Left cardiac atrium (tissue), 4 donors: Measurements from ENCODE around the gene PCDHA3. TPM values are rescaled to one million over a fixed set of nuclear protein-coding genes. Genes with fewer than 3 reads are reported as not detected.
"Not testable (repeated sequence)": the region's sequence is repeated elsewhere in the genome, so short reads cannot be mapped to it uniquely, and the experiment has no call there.

ENCODE experiments used
- ATAC-seq, 2 donors: fragments of 200-7000 bp; cut with Tn5 transposase; one replicate each; pipeline ENCODE4 v1.9.1; 2020; ENCODE audit warnings: mild to moderate bottlenecking in 2 of 2, moderate library complexity in 2 of 2
- DNase-seq: peaks from one replicate; pipeline ENCODE4 v3.0.0-alpha.2; 2020
- intact Hi-C, 2 donors: fragments of 100-400 bp; cut with DNase I; formaldehyde crosslinking; loops; one replicate each; pipeline versions ENCODE4 v1.14.1 to v1.15.1; 2022 to 2023
- long read RNA-seq: library from polyadenylated mRNA; unstranded; transcript quantifications from one replicate; pipeline ENCODE4 v2.0.0, GENCODE V29; 2021
- total RNA-seq, 2 donors: library from RNA; stranded (reverse); fragmentation: NEBNext Ultra II Directional; extraction: Animal tissue kit (Norgen Biotek cat#: 25700); gene quantifications; one replicate each; pipeline ENCODE4 v1.2.1, GENCODE V29; 2021
- donor health status: DM: no; HTN: yes; CAD: no.
- donor health status: DM: no; HTN: yes; CAD: no; lungs with severe emphysema.
- donor health status: DM: yes; HTN: yes; CAD: no.
- donor health status: Dilated cardiomyopathy.

Gene PCDHA3
- total RNA-seq, result under 1 TPM; 0.06 to 0.44 TPM
- long read RNA-seq, result 0 reads

- ATAC-seq, result no peak
- intact Hi-C loops, result no loop called here
- no peak for DNase-seq
These were observed at the start of gene PCDHA3 for GRCh38 chr5:140800816-140801493. PCDHA3 (plus strand) TSS chr5:140801057.

GRCh38 chr5:140753561-140753960, 47.3 kb upstream of the PCDHA3 start:
- intact Hi-C loops, result no loop called here
- ATAC-seq (no peak), DNase-seq (no peak)

- intact Hi-C loops, result no loop called here
- ATAC-seq (no peak), DNase-seq (no peak)
These were observed 36.5 kb upstream of the PCDHA3 start for GRCh38 chr5:140764177-140764973.

- ATAC-seq, result no peak
- intact Hi-C loops, result no loop called here
- DNase-seq, result no peak
These were observed 33.4 kb upstream of the PCDHA3 start for GRCh38 chr5:140767444-140767843.

- DNase-seq (no peak), ATAC-seq (no peak)
- intact Hi-C loops, result no loop called here
These were observed 20.3 kb upstream of the PCDHA3 start for GRCh38 chr5:140780512-140780911.

- no peak for ATAC-seq
- no peak for DNase-seq
- intact Hi-C loops, result no loop called here
These were observed 14.8 kb upstream of the PCDHA3 start, which contains the start of gene PCDHA1 for GRCh38 chr5:140785905-140786686. PCDHA1 (plus strand) TSS chr5:140786140.

GRCh38 chr5:140787422-140787821, 13.4 kb upstream of the PCDHA3 start:
- ATAC-seq, DNase-seq, intact Hi-C loops: not testable (repeated sequence)

- intact Hi-C loops, ATAC-seq, DNase-seq: not testable (repeated sequence)
These were observed 12.9 kb upstream of the PCDHA3 start for GRCh38 chr5:140787849-140788504.

GRCh38 chr5:140791089-140791488, 9.8 kb upstream of the PCDHA3 start:
- ATAC-seq, result no peak
- intact Hi-C loops, result no loop called here
- DNase-seq, result no peak

GRCh38 chr5:140794595-140795258, 6.1 kb upstream of the PCDHA3 start, which contains the start of gene PCDHA2:
PCDHA2 (plus strand) TSS chr5:140794852.
- intact Hi-C loops, result no loop called here
- no peak for ATAC-seq
- DNase-seq, result no peak

- DNase-seq, result no peak
- ATAC-seq, result no peak
- intact Hi-C loops, result no loop called here
These were observed 5.6 kb upstream of the PCDHA3 start for GRCh38 chr5:140795259-140795641.

- ATAC-seq, intact Hi-C loops, DNase-seq: not testable (repeated sequence)
These were observed 4.7 kb upstream of the PCDHA3 start for GRCh38 chr5:140796072-140796717.

GRCh38 chr5:140796718-140797095, 4.2 kb upstream of the PCDHA3 start:
- no peak for DNase-seq
- no peak for ATAC-seq
- intact Hi-C loops, result no loop called here

GRCh38 chr5:140801494-140801841, 611 bp downstream of the PCDHA3 start:
- intact Hi-C loops, result no loop called here
- no peak for DNase-seq
- no peak for ATAC-seq

- ATAC-seq, DNase-seq, intact Hi-C loops: not testable (repeated sequence)
These were observed 1.5 kb downstream of the PCDHA3 start for GRCh38 chr5:140802381-140802780.

GRCh38 chr5:140802781-140803271, 2.0 kb downstream of the PCDHA3 start:
- no peak for ATAC-seq
- intact Hi-C loops, result no loop called here
- DNase-seq, result no peak

GRCh38 chr5:140806834-140807775, 6.2 kb downstream of the PCDHA3 start, which contains the start of gene PCDHA4:
PCDHA4 (plus strand) TSS chr5:140807068.
- intact Hi-C loops, result no loop called here
- ATAC-seq, result peak; percentile 53 to 60
- DNase-seq, result peak; percentile 49
